GM06990 (cell line): ENCODE measurements around the gene SLC2A11.
"Not testable (repeated sequence)": the region's sequence is repeated elsewhere in the genome, so short reads cannot be mapped to it uniquely, and the experiment has no call there.

ENCODE experiments used
- DNase-seq: peaks from one replicate; pipeline ENCODE4 v3.0.0-alpha.2; 2011; ENCODE audit not compliant: insufficient read length; ENCODE audit errors: extremely low read depth
- H3K27me3 ChIP-seq: replicated peaks from 2 replicates; pipeline ENCODE4 v1.6.0; 2011; ENCODE audit warnings: low read length; ENCODE audit not compliant: control insufficient read depth, insufficient read depth
- H3K36me3 ChIP-seq: 2 replicates; pipeline ENCODE4 v1.5.1; 2011; ENCODE audit warnings: low read length; ENCODE audit not compliant: control insufficient read depth, insufficient read depth
- H3K4me3 ChIP-seq: replicated peaks from 2 replicates; pipeline ENCODE4 v1.5.1; 2011; ENCODE audit warnings: low read depth, mild to moderate bottlenecking, control low read depth, low read length
- TF ChIP-seq, protein P1 (sequence below): IDR thresholded peaks from 2 replicates; pipeline ENCODE4 v1.5.1; 2011; ENCODE audit warnings: low read length, control low read depth, mild to moderate bottlenecking, inconsistent platforms; ENCODE audit not compliant: insufficient read depth, poor library complexity, severe bottlenecking

SLC2A11 gene

DNA sequence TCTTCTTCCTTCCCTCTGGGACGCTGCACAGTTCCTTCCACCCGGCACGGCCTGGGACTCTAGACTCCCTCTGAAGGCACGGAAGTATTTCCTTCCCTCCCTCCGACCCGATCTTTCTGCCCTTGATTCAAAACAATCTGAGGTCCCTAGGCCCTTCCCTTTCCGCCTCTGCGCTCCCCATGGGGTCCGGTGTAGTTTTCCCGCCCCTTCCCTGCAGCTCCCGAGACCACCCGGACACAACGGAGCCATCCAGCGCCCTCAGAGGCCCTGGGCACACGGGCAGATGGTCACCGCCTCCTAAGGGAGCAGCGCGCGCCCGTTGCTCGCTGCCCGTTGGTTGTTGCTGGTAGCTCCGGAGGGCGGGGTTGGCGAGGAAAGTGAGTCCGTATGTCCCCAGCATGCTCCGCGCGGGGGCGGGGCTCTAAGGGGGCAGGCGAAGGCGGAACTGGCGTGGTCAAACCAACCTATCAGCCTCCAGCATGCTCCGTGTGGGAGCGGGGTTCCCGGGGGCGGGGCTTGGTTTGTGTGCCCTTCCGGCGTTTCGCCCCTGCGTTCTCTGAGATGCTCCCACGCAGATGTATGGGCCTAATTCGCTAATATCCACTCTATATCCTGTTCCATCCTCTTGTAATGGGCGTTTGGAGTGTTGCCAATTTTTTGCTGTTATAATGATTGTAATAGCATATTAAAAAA is 56.1 kb downstream of the SLC2A11 start:
- peak overlapping the region; percentile 85 for H3K4me3 ChIP-seq
- TF ChIP-seq, protein P1, sequence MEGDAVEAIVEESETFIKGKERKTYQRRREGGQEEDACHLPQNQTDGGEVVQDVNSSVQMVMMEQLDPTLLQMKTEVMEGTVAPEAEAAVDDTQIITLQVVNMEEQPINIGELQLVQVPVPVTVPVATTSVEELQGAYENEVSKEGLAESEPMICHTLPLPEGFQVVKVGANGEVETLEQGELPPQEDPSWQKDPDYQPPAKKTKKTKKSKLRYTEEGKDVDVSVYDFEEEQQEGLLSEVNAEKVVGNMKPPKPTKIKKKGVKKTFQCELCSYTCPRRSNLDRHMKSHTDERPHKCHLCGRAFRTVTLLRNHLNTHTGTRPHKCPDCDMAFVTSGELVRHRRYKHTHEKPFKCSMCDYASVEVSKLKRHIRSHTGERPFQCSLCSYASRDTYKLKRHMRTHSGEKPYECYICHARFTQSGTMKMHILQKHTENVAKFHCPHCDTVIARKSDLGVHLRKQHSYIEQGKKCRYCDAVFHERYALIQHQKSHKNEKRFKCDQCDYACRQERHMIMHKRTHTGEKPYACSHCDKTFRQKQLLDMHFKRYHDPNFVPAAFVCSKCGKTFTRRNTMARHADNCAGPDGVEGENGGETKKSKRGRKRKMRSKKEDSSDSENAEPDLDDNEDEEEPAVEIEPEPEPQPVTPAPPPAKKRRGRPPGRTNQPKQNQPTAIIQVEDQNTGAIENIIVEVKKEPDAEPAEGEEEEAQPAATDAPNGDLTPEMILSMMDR = no peak
- no peaks in the 10 kb centered on the region for H3K27me3 ChIP-seq
- no peaks in the 10 kb centered on the region for H3K36me3 ChIP-seq
- peak; percentile 99 for DNase-seq

- TF ChIP-seq, protein P1 = no peak
- Histone ChIP-seq H3K27me3 (no peaks in the 10 kb centered on the region), H3K4me3 (no peak overlapping the region), H3K36me3 (no peaks in the 10 kb centered on the region)
- no peak for DNase-seq
Observed at GRCh38 chr22:23915290-23915689, 57.6 kb downstream of the SLC2A11 start.

DNA sequence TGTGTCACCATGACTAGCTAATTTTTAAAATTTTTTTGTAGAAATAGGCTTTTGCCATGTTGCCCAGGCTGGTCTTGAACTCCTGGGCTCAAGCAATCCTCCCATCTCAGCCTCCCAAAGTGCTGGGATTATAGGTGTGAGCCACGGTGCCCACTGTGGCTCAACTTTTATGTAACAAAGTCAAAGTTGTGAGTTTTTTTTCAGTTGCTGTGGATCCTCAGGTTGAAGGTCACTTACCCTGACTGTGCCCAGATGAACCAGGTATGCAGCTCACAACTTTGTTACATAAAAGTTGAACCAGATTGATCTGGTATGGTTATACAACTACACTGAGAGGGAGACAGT is 62.6 kb downstream of the SLC2A11 start:
- H3K27me3 ChIP-seq, H3K36me3 ChIP-seq, DNase-seq, H3K4me3 ChIP-seq: not testable (repeated sequence)

DNA sequence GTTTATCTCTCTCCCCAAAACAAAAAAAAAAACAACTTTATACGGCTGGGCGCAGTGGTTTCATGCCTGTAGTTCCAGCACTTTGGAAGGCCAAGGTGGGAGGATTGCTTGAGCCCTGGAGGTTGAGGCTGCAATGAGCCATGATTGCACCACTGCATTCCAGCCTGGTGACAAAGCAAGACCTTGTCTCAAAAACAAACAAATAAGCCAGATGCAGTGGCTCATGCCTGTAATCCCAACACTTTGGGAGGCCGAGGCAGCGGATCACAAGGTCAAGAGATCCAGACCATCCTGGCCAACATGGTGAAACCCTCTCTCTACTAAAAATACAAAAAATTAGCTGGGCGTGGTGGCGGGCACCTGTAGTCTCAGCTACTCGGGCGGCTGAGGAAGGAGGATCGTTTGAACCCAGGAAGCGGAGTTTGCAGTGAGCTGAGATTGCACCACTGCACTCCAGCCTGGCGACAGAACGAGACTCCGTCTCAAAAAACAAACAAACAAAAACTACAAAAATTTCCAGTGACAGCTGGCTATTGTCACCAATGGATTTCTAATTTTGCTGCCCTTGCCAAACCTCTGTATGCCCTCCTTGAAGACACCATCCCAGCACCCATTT is 64.0 kb downstream of the SLC2A11 start:
- H3K27me3 ChIP-seq = not testable (repeated sequence)

GRCh38 chr22:23922921-23923320 is 65.2 kb downstream of the SLC2A11 start:
- H3K4me3 ChIP-seq = no peak overlapping the region
- H3K36me3 ChIP-seq = no peaks in the 10 kb centered on the region; the same call in 1 of the 2 replicates
- H3K27me3 ChIP-seq = no peaks in the 10 kb centered on the region
- DNase-seq = no peak
- TF ChIP-seq, protein P1 = no peak

More for the DNA sequence above, 64.0 kb downstream of the SLC2A11 start:
- not testable (repeated sequence) for H3K36me3 ChIP-seq, H3K4me3 ChIP-seq, DNase-seq

DNA sequence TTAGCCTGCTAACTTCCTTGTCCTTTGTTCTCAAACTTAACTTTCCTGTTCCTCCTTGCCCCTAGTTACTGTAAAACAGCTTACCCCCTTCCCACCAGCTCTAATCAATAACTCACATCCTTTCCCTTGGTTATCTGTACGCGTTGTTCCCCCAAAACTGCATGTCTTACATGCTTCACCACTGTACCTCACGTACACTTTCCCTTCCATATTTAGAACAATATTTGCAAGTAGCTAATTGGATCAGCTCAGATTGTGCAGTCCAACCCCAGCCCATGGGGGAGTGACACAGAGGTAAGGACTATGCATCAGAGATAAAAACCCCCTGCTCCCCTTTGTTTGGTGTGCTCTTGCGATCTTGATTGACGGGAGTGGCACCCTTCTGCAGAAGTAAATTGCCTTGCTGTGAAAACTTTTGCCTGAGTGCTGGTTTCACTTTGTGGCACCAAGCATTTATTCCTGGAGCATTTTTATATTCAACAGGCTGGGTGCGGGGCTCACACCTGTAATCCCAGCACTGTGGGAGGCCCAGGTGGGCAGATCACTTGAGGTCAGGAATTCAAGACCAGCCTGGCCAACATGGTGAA is 67.4 kb downstream of the SLC2A11 start:
- Histone ChIP-seq H3K36me3 (no peaks in the 10 kb centered on the region; the same call in 1 of the 2 replicates), H3K27me3 (no peaks in the 10 kb centered on the region), H3K4me3 (no peak overlapping the region)
- TF ChIP-seq, protein P1 = no peak
- DNase-seq = no peak
